Measurements from ENCODE around the gene TCTN1. TPM values are rescaled to one million over a fixed set of nuclear protein-coding genes. Genes with fewer than 3 reads are reported as not detected.

The TCTN1 gene
- total and polyA plus RNA-seq, 9 of the 15 experiments (the other 6 are each of a cell fraction or from before 2014, with no cell fraction given) = 0.32 to 12.5 (median 4.0) TPM

DNA sequence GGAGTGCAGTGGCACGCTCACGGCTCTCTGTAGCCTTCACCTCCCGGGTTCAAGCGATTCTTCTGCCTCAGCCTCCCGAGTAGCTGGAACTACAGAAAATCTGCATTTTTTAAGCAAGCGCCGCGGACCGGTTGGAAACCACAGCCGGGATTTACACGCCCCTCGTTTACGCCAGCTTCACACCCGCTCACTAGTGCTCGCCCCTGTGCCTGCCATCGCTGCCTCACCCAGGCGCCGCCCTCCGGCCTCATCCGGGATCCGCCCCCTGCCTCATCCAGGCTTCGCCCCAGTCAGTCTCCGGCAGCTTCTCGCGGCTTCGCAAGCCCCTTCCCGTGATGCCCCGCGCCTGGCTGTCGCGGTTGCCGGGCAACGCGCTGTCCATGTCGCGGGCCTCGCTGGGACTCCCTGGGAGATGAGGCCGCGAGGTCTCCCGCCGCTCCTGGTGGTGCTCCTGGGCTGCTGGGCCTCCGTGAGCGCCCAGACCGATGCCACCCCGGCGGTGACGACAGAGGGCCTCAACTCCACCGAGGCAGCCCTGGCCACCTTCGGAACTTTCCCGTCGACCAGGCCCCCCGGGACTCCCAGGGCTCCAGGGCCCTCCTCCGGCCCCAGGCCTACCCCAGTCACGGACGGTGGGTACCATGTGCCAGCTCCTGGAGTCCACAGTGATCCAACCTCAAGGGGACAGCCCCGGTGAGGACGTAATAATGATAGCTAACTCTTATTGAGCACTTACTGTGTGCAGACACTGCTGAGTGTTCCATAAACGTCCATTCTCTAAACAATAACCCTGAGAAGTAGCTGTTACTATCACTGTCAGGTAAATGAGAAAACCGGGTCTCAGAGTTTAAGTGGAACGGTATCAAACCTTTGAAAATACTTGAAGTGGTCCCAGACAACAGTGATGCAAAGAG lies at the start of gene TCTN1 (continued):
- TF ChIP-seq GTF2F1 (IDR thresholded peaks at IDR 0.05; ENCODE audit: low read depth, low read length) (no peak), ZKSCAN8 (CRISPR knock-in tag; IDR thresholded peaks at IDR 0.05) (peak; percentile 88), GABPB1 (CRISPR knock-in tag; IDR thresholded peaks at IDR 0.05) (peak; percentile 39), E4F1 (CRISPR knock-in tag; IDR thresholded peaks at IDR 0.05; ENCODE audit: borderline replicate concordance) (no peak), CC2D1A (IDR thresholded peaks at IDR 0.05) (peak; percentile 57; the same call in 1 of the 2 replicates), ZNF589 (CRISPR knock-in tag; IDR thresholded peaks at IDR 0.05; ENCODE audit: low read depth) (no peak), EP400 (IDR thresholded peaks at IDR 0.05) (peak; percentile 62; the same call in 1 of the 2 replicates), ARID3A (IDR thresholded peaks at IDR 0.05; ENCODE audit: borderline replicate concordance, low read depth, low read length) (no peak), ZBTB9 (CRISPR knock-in tag; IDR thresholded peaks at IDR 0.05) (0 out of 2 replicates have a peak, but pooled peaks have one; percentile 21), SIN3A (IDR thresholded peaks at IDR 0.05; ENCODE audit: borderline replicate concordance in 2 of 2, control insufficient read depth in 1 of 2, low read depth in 2 of 2, low read length in 2 of 2) (peak in 1 of 2 experiments; percentile 74; a peak in 2 of 4 replicates)
- TF ChIP-seq, protein P1, sequence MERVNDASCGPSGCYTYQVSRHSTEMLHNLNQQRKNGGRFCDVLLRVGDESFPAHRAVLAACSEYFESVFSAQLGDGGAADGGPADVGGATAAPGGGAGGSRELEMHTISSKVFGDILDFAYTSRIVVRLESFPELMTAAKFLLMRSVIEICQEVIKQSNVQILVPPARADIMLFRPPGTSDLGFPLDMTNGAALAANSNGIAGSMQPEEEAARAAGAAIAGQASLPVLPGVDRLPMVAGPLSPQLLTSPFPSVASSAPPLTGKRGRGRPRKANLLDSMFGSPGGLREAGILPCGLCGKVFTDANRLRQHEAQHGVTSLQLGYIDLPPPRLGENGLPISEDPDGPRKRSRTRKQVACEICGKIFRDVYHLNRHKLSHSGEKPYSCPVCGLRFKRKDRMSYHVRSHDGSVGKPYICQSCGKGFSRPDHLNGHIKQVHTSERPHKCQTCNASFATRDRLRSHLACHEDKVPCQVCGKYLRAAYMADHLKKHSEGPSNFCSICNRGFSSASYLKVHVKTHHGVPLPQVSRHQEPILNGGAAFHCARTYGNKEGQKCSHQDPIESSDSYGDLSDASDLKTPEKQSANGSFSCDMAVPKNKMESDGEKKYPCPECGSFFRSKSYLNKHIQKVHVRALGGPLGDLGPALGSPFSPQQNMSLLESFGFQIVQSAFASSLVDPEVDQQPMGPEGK (CRISPR knock-in tag; IDR thresholded peaks at IDR 0.05; ENCODE audit: borderline replicate concordance) = no peak
- TF ChIP-seq, protein P2, sequence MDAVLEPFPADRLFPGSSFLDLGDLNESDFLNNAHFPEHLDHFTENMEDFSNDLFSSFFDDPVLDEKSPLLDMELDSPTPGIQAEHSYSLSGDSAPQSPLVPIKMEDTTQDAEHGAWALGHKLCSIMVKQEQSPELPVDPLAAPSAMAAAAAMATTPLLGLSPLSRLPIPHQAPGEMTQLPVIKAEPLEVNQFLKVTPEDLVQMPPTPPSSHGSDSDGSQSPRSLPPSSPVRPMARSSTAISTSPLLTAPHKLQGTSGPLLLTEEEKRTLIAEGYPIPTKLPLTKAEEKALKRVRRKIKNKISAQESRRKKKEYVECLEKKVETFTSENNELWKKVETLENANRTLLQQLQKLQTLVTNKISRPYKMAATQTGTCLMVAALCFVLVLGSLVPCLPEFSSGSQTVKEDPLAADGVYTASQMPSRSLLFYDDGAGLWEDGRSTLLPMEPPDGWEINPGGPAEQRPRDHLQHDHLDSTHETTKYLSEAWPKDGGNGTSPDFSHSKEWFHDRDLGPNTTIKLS (IDR thresholded peaks at IDR 0.05; ENCODE audit: borderline replicate concordance, low read depth) = peak; percentile 49; the same call in 1 of the 2 replicates
